ENCODE measurements around the gene URI1.

DNA sequence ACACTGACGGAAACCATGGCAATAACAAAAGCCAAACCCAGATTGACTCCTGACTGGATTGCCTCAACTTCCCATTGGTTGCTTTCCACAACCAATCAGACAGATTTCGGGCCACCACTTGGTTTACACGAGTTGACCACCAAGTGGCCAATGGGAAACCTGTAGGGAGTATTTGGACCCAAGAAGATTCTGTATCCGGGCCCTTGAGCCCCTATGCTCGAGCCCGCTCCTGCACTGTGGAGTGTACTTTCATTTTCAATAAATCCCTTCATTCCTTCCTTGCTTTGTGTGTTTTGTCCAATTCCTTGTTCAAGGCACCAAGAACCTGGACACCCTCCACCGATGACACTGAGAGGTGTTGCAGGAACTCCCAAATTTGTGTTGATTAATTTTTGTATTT, 24.1 kb upstream of the URI1 start:
- no peak for TF ChIP-seq POLR2A (IDR thresholded peaks at IDR 0.05)
- no peak for TF ChIP-seq CTCF (IDR thresholded peaks at IDR 0.05)
